ENCODE measurements around the gene SLC7A1. TPM values are rescaled to one million over a fixed set of nuclear protein-coding genes. Genes with fewer than 3 reads are reported as not detected.

SLC7A1 gene
- total and polyA plus RNA-seq, 2 experiments from 2014 or later, result 23.0 to 74.7 TPM

DNA sequence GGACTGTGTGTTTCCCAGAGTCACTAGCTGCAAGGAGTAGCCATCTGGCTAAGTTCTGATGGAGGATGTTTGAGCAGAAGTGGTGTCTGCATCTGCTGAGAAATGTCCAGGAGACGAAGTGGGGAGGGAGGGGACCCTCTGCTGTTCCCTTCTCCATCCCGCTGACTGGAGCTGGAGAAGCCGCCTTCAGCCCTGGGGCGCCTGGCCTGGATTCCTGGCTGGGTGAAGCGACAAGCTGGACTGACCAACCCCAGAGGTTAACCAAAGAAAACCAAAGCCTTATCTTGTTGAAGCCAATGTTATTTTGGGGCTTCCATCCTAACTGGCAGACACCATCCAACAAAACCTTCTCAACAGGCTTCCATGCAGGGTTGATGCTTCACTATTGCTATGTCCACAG is 67.6 kb downstream of the SLC7A1 start:
- H3K27ac ChIP-seq (ENCODE audit: low read depth), result no peak overlapping the region
- H3F3A ChIP-seq (replicated peaks; ENCODE audit: low read depth), result no peaks in the 10 kb centered on the region
- peaks cover 88% of the 10 kb centered on the region for H3K36me3 Mint-ChIP-seq (ENCODE audit: low read depth)

More for the DNA sequence above, 67.6 kb downstream of the SLC7A1 start:
- Mint-ChIP-seq H3K27ac (no peak overlapping the region), H3K4me3 (no peak overlapping the region), H3K27me3 (ENCODE audit: insufficient read depth, low read depth, poor library complexity) (peaks cover 8% of the 10 kb centered on the region), H3K9me3 (no peaks in the 10 kb centered on the region), H3K4me1 (no peaks in the 10 kb centered on the region)
- Histone ChIP-seq H2AFZ (no peak overlapping the region), H3K4me1 (ENCODE audit: insufficient read depth) (no peaks in the 10 kb centered on the region), H3K4me2 (no peak overlapping the region), H3K79me2 (replicated peaks; ENCODE audit: insufficient read depth) (peaks cover 28% of the 10 kb centered on the region), H3K4me3 (no peak overlapping the region), H3K9me2 (ENCODE audit: insufficient read depth) (no peaks in the 10 kb centered on the region), H3K27me3 (ENCODE audit: insufficient read depth) (no peaks in the 10 kb centered on the region), H3K36me3 (ENCODE audit: insufficient read depth) (peaks cover 44% of the 10 kb centered on the region), H4K20me1 (replicated peaks; ENCODE audit: insufficient read depth) (peaks cover 16% of the 10 kb centered on the region)
- TF ChIP-seq NANOG (IDR thresholded peaks at IDR 0.05; ENCODE audit: borderline replicate concordance) (no peak), ZNF114 (CRISPR knock-in tag; IDR thresholded peaks at IDR 0.05) (no peak), EZH2 (IDR thresholded peaks at IDR 0.05; ENCODE audit: low read depth, unreplicated experiment) (no peak), CREB1 (CRISPR knock-in tag; IDR thresholded peaks at IDR 0.05; ENCODE audit: low read depth) (no peak), STAT1 (IDR thresholded peaks at IDR 0.05; ENCODE audit: unreplicated experiment) (no peak), POLR2AphosphoS5 (IDR thresholded peaks at IDR 0.05; ENCODE audit: low read depth) (no peak), EZH2phosphoT487 (IDR thresholded peaks at IDR 0.05; ENCODE audit: unreplicated experiment) (no peak), ZNF331 (CRISPR knock-in tag; IDR thresholded peaks at IDR 0.05; ENCODE audit: low read depth) (no peak), REST (IDR thresholded peaks at IDR 0.05; ENCODE audit: unreplicated experiment) (no peak), JUNB (IDR thresholded peaks at IDR 0.05; ENCODE audit: unreplicated experiment) (no peak)
- TF ChIP-seq, protein P1, sequence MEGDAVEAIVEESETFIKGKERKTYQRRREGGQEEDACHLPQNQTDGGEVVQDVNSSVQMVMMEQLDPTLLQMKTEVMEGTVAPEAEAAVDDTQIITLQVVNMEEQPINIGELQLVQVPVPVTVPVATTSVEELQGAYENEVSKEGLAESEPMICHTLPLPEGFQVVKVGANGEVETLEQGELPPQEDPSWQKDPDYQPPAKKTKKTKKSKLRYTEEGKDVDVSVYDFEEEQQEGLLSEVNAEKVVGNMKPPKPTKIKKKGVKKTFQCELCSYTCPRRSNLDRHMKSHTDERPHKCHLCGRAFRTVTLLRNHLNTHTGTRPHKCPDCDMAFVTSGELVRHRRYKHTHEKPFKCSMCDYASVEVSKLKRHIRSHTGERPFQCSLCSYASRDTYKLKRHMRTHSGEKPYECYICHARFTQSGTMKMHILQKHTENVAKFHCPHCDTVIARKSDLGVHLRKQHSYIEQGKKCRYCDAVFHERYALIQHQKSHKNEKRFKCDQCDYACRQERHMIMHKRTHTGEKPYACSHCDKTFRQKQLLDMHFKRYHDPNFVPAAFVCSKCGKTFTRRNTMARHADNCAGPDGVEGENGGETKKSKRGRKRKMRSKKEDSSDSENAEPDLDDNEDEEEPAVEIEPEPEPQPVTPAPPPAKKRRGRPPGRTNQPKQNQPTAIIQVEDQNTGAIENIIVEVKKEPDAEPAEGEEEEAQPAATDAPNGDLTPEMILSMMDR (conservative IDR thresholded peaks at IDR 0.05; ENCODE audit: low read depth in 2 of 2), result no peak
- TF ChIP-seq, protein P2, sequence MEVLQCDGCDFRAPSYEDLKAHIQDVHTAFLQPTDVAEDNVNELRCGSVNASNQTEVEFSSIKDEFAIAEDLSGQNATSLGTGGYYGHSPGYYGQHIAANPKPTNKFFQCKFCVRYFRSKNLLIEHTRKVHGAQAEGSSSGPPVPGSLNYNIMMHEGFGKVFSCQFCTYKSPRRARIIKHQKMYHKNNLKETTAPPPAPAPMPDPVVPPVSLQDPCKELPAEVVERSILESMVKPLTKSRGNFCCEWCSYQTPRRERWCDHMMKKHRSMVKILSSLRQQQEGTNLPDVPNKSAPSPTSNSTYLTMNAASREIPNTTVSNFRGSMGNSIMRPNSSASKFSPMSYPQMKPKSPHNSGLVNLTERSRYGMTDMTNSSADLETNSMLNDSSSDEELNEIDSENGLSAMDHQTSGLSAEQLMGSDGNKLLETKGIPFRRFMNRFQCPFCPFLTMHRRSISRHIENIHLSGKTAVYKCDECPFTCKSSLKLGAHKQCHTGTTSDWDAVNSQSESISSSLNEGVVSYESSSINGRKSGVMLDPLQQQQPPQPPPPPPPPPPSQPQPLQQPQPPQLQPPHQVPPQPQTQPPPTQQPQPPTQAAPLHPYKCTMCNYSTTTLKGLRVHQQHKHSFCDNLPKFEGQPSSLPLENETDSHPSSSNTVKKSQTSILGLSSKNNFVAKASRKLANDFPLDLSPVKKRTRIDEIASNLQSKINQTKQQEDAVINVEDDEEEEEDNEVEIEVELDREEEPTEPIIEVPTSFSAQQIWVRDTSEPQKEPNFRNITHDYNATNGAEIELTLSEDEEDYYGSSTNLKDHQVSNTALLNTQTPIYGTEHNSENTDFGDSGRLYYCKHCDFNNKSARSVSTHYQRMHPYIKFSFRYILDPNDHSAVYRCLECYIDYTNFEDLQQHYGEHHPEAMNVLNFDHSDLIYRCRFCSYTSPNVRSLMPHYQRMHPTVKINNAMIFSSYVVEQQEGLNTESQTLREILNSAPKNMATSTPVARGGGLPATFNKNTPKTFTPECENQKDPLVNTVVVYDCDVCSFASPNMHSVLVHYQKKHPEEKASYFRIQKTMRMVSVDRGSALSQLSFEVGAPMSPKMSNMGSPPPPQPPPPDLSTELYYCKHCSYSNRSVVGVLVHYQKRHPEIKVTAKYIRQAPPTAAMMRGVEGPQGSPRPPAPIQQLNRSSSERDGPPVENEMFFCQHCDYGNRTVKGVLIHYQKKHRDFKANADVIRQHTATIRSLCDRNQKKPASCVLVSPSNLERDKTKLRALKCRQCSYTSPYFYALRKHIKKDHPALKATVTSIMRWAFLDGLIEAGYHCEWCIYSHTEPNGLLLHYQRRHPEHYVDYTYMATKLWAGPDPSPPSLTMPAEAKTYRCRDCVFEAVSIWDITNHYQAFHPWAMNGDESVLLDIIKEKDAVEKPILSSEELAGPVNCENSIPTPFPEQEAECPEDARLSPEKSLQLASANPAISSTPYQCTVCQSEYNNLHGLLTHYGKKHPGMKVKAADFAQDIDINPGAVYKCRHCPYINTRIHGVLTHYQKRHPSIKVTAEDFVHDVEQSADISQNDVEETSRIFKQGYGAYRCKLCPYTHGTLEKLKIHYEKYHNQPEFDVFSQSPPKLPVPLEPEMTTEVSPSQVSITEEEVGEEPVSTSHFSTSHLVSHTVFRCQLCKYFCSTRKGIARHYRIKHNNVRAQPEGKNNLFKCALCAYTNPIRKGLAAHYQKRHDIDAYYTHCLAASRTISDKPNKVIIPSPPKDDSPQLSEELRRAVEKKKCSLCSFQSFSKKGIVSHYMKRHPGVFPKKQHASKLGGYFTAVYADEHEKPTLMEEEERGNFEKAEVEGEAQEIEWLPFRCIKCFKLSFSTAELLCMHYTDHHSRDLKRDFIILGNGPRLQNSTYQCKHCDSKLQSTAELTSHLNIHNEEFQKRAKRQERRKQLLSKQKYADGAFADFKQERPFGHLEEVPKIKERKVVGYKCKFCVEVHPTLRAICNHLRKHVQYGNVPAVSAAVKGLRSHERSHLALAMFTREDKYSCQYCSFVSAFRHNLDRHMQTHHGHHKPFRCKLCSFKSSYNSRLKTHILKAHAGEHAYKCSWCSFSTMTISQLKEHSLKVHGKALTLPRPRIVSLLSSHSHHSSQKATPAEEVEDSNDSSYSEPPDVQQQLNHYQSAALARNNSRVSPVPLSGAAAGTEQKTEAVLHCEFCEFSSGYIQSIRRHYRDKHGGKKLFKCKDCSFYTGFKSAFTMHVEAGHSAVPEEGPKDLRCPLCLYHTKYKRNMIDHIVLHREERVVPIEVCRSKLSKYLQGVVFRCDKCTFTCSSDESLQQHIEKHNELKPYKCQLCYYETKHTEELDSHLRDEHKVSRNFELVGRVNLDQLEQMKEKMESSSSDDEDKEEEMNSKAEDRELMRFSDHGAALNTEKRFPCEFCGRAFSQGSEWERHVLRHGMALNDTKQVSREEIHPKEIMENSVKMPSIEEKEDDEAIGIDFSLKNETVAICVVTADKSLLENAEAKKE (CRISPR knock-in tag; IDR thresholded peaks at IDR 0.05), result no peak
- no peak for ATAC-seq
- DNase-seq (ENCODE audit: low spot score), result no peak
